ENCODE data around the gene ZNF229. TPM values are rescaled to one million over a fixed set of nuclear protein-coding genes. Genes with fewer than 3 reads are reported as not detected.

Gene ZNF229
- total RNA-seq (2014; rRNA removed) = 2.4 and 6.2 TPM in 2 replicates
- Bru-seq, nascent RNA = percentile 27 among the genes with signal in this experiment
- percentile 38 among the genes with signal in this experiment for BruChase-seq, experiment 1, labeled RNA remaining after a 6-hour chase
- percentile 36 among the genes with signal in this experiment for BruChase-seq, experiment 2, labeled RNA remaining after a 2-hour chase
- long read RNA-seq, partial matches to known transcripts = 1 of 2 reads
- long read RNA-seq, other reads (novel, unspliced or antisense) = 1 of 2 reads

DNA sequence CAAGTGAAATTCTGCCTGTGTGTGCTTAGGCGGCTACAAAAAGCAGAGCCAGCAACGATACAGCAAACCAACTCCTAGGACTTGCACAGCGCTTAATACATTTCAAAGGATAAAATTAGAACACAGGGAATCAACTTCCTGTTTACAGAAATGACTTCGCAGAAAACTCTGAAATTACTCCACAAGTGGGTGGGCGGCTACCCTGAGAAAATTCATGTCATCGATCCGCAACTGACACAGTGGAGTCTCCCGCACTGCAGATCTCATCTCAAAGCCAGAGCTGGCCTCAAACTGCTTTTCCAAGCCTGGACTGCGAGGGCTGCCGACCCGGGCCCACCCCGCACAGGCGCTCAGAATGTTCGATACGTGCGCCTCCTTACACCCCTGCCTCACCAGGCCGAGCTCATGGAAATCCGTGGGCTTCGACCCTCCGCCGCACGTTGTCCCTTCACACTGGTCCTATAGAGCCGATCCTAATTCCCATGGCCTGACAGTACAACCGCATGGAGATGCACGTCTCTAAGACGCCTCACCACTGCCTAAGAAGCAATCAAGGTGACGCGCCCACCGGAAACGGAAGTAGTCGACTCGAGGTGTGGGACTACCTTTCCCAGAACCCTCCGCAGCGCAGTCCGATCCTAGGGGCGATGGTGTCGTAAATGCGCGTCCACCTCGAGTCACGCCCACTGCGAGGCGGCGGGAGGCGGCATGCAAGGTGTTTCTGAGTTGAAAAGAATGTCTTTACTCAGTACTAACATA is at the start of gene ZNF229:
Gene ZNF229, minus strand, starts transcription at position 557 of the 759 bp plus-strand sequence. CDS start 5,625 bp downstream, outside the sequence.
- H3K9ac ChIP-seq (ENCODE audit: low read length) = peak within 1 kb of the TSS; percentile 62
- BruUV-seq (replicated peaks) = no TSS peak

DNA sequence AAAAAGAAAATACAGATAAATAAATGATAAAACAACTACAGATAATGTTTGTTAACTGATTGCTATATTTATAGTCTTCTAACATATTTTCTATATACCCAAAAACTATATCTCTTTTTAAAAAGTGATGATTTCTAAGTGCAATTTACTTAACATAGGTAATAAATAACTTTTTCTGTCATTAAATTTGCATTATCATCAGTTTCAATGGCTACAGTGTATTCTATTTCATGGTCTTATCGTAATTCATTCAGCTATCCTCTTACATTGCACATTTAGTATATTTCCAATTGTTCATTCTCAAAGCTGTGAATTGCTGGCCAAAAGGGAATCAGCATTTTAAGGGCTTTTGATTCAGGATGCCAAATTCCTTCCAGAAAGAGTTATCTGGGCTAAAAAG is 48.4 kb upstream of the ZNF229 start:
- Histone ChIP-seq H3K9me2 (replicated peaks; ENCODE audit: low read length) (no peaks in the 10 kb centered on the region), H3K9me3 (ENCODE audit: low read length) (peaks cover 7% of the 10 kb centered on the region; the same call in 1 of the 2 replicates), H3K9ac (ENCODE audit: low read length) (no peak overlapping the region), H3K27me3 (ENCODE audit: low read length) (no peaks in the 10 kb centered on the region), H4K20me1 (ENCODE audit: low read length) (no peaks in the 10 kb centered on the region), H3K4me1 (ENCODE audit: insufficient read depth, low read length) (peaks cover 8% of the 10 kb centered on the region; the same call in 1 of the 2 replicates), H3K79me2 (ENCODE audit: low read length) (peaks cover 41% of the 10 kb centered on the region), H3K4me2 (ENCODE audit: low read length) (no peak overlapping the region), H3K36me3 (ENCODE audit: low read depth, low read length) (peaks cover 74% of the 10 kb centered on the region), H2AFZ (ENCODE audit: low read length) (no peak overlapping the region), H3K27ac (ENCODE audit: low read length) (no peak overlapping the region), H3K4me3 (ENCODE audit: low read length) (no peak overlapping the region), H3F3A (ENCODE audit: low read length, unreplicated experiment) (no peaks in the 10 kb centered on the region)
- intact Hi-C loops (cut with micrococcal nuclease) = no loop called here
- ATAC-seq (no peak), DNase-seq (no peak)
- ChIA-PET CTCF (no interaction called here), POLR2A (ENCODE audit: unreplicated experiment) (no interaction called here)
- no TSS peak for BruUV-seq (replicated peaks)
- no peak for TF ChIP-seq EZH2 (IDR thresholded peaks at IDR 0.05; ENCODE audit: low read length, unreplicated experiment)
- no peak for TF ChIP-seq EZH2phosphoT487 (IDR thresholded peaks at IDR 0.05; ENCODE audit: borderline replicate concordance, low read length)
- TF ChIP-seq, protein P1, sequence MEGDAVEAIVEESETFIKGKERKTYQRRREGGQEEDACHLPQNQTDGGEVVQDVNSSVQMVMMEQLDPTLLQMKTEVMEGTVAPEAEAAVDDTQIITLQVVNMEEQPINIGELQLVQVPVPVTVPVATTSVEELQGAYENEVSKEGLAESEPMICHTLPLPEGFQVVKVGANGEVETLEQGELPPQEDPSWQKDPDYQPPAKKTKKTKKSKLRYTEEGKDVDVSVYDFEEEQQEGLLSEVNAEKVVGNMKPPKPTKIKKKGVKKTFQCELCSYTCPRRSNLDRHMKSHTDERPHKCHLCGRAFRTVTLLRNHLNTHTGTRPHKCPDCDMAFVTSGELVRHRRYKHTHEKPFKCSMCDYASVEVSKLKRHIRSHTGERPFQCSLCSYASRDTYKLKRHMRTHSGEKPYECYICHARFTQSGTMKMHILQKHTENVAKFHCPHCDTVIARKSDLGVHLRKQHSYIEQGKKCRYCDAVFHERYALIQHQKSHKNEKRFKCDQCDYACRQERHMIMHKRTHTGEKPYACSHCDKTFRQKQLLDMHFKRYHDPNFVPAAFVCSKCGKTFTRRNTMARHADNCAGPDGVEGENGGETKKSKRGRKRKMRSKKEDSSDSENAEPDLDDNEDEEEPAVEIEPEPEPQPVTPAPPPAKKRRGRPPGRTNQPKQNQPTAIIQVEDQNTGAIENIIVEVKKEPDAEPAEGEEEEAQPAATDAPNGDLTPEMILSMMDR (conservative IDR thresholded peaks at IDR 0.05; ENCODE audit: low read depth, low read length) = no peak

More for the DNA sequence above, at the start of gene ZNF229:
- DNase-seq = peak; percentile 65
- ChIA-PET POLR2A (ENCODE audit: unreplicated experiment) (no interaction called here), CTCF (no interaction called here)
- Histone ChIP-seq H3K27me3 (ENCODE audit: low read length) (no peaks in the 10 kb centered on the region), H2AFZ (ENCODE audit: low read length) (peak within 1 kb of the TSS; percentile 60), H3K9me2 (replicated peaks; ENCODE audit: low read length) (no peaks in the 10 kb centered on the region), H3K9me3 (ENCODE audit: low read length) (peaks cover 7% of the 10 kb centered on the region; the same call in 1 of the 2 replicates), H3K4me2 (ENCODE audit: low read length) (peak within 1 kb of the TSS; percentile 69), H3K27ac (ENCODE audit: low read length) (no peak within 1 kb of the TSS), H4K20me1 (ENCODE audit: low read length) (no peaks in the 10 kb centered on the region), H3F3A (ENCODE audit: low read length, unreplicated experiment) (no peaks in the 10 kb centered on the region), H3K4me3 (ENCODE audit: low read length) (peak within 1 kb of the TSS; percentile 64), H3K79me2 (ENCODE audit: low read length) (no peaks in the 10 kb centered on the region), H3K4me1 (ENCODE audit: insufficient read depth, low read length) (no peaks in the 10 kb centered on the region), H3K36me3 (ENCODE audit: low read depth, low read length) (no peaks in the 10 kb centered on the region)
- intact Hi-C loops (cut with micrococcal nuclease) = no loop called here
- no peak for ATAC-seq
- TF ChIP-seq, protein P1 (conservative IDR thresholded peaks at IDR 0.05; ENCODE audit: low read depth, low read length) = no peak
- TF ChIP-seq EZH2phosphoT487 (IDR thresholded peaks at IDR 0.05; ENCODE audit: borderline replicate concordance, low read length) (no peak), EZH2 (IDR thresholded peaks at IDR 0.05; ENCODE audit: low read length, unreplicated experiment) (no peak)
